ENCODE measurements around the gene CD2. TPM values are rescaled to one million over a fixed set of nuclear protein-coding genes. Genes with fewer than 3 reads are reported as not detected.

Gene CD2
- total RNA-seq, 6 experiments from 2014 or later, result 0.13 to 1.5 (median 0.66) TPM

DNA sequence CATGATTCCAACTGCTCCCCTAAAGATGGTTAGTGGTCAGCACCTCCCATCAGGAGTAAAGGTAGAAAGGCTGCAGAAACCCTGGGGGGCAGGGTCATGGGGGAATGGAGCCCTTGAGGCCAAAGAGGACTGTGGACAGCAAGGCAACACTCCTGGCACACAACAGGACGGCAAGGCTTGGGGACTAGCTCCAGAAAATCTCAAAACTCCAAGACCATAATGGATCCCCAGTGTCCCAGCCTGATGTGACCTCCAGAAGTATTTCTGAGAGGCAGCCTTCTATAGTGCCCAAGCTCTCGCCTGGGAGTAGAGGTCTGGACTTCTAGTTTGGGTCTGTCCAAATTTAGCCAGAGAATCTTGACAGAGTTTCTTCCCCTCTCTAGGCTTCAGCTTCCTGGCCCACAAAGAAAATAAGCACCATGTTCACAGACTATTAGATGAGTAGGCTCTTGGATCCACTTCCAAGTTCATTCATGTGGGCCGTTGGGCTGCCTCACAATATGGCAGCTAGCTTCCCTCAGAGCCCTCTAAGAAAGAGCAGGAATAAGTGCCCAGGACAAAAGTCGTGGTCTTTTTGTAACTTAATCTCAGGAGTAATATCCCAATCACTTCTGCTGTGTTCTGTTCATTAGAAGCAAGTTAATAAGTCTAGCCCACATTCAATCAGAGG lies 6.9 kb downstream of the CD2 start:
- Histone ChIP-seq H3K4me3 (no peak overlapping the region), H3K27me3 (no peaks in the 10 kb centered on the region), H3K27ac (no peak overlapping the region), H3K36me3 (no peaks in the 10 kb centered on the region), H3K4me1 (peaks cover 0 to 9% (median 0%) of the 10 kb centered on the region in 4 donors), H3K9me3 (no peaks in the 10 kb centered on the region)
- WGBS (ENCODE audit: insufficient coverage, low coverage, low lambda C conversion rate, missing lambda C conversion rate), result 38% methylated on average over 2 of the region's 4 CpGs
- intact Hi-C loops (cut with DNase I), result no loop called here
- DNase-seq (no peak), ATAC-seq (no peak)
- no peak for TF ChIP-seq POLR2A (IDR thresholded peaks at IDR 0.05)
- TF ChIP-seq, protein P1, sequence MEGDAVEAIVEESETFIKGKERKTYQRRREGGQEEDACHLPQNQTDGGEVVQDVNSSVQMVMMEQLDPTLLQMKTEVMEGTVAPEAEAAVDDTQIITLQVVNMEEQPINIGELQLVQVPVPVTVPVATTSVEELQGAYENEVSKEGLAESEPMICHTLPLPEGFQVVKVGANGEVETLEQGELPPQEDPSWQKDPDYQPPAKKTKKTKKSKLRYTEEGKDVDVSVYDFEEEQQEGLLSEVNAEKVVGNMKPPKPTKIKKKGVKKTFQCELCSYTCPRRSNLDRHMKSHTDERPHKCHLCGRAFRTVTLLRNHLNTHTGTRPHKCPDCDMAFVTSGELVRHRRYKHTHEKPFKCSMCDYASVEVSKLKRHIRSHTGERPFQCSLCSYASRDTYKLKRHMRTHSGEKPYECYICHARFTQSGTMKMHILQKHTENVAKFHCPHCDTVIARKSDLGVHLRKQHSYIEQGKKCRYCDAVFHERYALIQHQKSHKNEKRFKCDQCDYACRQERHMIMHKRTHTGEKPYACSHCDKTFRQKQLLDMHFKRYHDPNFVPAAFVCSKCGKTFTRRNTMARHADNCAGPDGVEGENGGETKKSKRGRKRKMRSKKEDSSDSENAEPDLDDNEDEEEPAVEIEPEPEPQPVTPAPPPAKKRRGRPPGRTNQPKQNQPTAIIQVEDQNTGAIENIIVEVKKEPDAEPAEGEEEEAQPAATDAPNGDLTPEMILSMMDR (IDR thresholded peaks at IDR 0.05), result no peak

DNA sequence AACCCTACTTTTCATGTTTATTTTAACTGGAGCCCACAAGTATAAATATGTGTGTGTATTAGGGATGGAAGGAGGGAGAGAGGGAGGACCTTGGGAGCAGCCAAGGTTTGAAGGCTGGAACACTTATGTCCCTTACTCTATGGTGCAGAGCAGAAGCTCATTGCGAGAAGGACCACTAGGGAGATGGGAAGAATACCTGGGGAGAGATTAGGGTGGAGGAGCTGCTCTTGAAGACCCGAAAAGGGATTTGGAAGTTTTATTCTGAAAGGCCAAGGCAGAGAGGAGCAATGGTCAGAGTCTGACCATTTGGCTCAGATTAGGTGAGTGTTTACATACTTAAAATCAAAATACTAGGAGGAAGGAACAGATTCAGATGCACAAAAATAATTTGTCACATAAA lies 8.1 kb downstream of the CD2 start:
- no peaks in the 10 kb centered on the region for H3K27me3 ChIP-seq
- H3K36me3 ChIP-seq, result no peaks in the 10 kb centered on the region
- TF ChIP-seq, protein P1 (IDR thresholded peaks at IDR 0.05), result no peak
- TF ChIP-seq POLR2A (IDR thresholded peaks at IDR 0.05), result no peak
- ATAC-seq (no peak), DNase-seq (no peak)
- intact Hi-C loops (cut with DNase I), result no loop called here
- H3K9me3 ChIP-seq, result no peaks in the 10 kb centered on the region
- H3K27ac ChIP-seq, result no peak overlapping the region
- WGBS (ENCODE audit: insufficient coverage, low coverage, low lambda C conversion rate, missing lambda C conversion rate), result 72% methylated on average over 2 of the region's 2 CpGs
- H3K4me3 ChIP-seq, result no peak overlapping the region
- H3K4me1 ChIP-seq, result peaks cover 0 to 9% (median 0%) of the 10 kb centered on the region in 4 donors

DNA sequence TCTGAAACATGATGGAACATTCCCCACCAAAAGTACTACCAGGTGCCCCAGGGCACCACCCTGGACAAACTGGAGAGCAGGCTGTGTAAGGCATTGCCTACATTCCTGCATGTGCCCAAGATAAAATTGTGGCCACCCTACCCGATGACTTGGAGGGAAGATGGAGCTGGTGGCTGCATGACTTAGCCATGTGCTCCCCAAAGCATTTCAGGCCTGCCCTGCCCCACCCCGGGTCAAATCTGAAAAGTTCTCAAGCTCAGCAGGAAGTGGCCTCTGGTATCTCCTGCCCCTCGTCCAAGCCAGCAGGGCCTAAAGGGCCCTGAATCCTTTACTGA lies 8.5 kb downstream of the CD2 start:
- H3K4me1 ChIP-seq, result peaks cover 0 to 9% (median 0%) of the 10 kb centered on the region in 4 donors
- no peaks in the 10 kb centered on the region for H3K9me3 ChIP-seq
- H3K4me3 ChIP-seq, result no peak overlapping the region
- H3K36me3 ChIP-seq, result no peaks in the 10 kb centered on the region
- H3K27me3 ChIP-seq, result no peaks in the 10 kb centered on the region
- TF ChIP-seq POLR2A (IDR thresholded peaks at IDR 0.05), result no peak
- TF ChIP-seq, protein P1 (IDR thresholded peaks at IDR 0.05), result no peak
- DNase-seq (no peak), ATAC-seq (no peak)
- WGBS (ENCODE audit: insufficient coverage, low coverage, low lambda C conversion rate, missing lambda C conversion rate), result 13% methylated on average over 1 of the region's 3 CpGs
- H3K27ac ChIP-seq, result no peak overlapping the region
- intact Hi-C loops (cut with DNase I), result no loop called here

DNA sequence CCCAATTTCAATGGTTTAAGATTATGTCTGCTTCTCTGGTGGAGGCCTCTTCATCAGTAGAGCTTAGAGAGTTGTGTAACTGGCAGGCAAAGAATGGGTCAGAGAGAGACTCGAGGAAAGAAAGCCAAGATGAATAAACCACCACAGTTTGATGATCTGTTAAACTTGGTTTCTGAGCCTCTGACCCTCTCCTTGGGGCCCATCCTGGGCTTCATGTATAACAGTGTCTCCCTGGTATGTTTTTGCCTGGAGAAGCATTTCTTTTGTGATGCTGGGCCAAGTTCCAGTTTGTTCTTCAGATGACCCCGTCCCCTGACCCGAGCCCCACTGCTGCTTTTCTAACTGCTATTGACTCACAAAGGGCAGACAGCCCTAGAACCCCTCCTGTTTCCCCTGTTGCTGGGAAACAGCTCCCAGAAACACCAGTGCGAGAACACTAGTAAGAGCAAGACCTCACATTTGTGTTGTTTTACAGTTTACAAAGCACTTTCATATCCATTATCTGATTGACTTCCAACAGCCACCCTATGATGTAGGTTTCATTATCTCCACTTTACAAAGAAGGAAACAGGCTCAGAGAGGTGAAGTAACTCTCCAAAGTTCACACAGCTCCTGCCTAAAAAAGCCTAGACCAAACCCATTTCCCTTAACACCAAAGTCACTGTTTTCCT lies 9.0 kb downstream of the CD2 start:
- DNase-seq (no peak), ATAC-seq (no peak)
- TF ChIP-seq, protein P1 (IDR thresholded peaks at IDR 0.05), result no peak
- no peak for TF ChIP-seq POLR2A (IDR thresholded peaks at IDR 0.05)
- Histone ChIP-seq H3K27me3 (no peaks in the 10 kb centered on the region), H3K36me3 (no peaks in the 10 kb centered on the region), H3K27ac (no peak overlapping the region), H3K4me3 (no peak overlapping the region), H3K4me1 (peaks cover 0 to 9% (median 0%) of the 10 kb centered on the region in 4 donors), H3K9me3 (no peaks in the 10 kb centered on the region)
- WGBS (ENCODE audit: insufficient coverage, low coverage, low lambda C conversion rate, missing lambda C conversion rate), result 39% methylated on average over 3 of the region's 4 CpGs
- intact Hi-C loops (cut with DNase I), result no loop called here
